NT2/D1 (cell line): ENCODE results near the gene TNS1.

Experiments used
- YY1 ChIP-seq: IDR thresholded peaks from 2 replicates; pipeline ENCODE4 v1.6.1; 2011; ENCODE audit not compliant: insufficient read length, insufficient read depth
- ZNF274 ChIP-seq: IDR thresholded peaks from 2 replicates; pipeline ENCODE4 v1.6.1; 2011; ENCODE audit warnings: mild to moderate bottlenecking, low read depth, low read length

DNA sequence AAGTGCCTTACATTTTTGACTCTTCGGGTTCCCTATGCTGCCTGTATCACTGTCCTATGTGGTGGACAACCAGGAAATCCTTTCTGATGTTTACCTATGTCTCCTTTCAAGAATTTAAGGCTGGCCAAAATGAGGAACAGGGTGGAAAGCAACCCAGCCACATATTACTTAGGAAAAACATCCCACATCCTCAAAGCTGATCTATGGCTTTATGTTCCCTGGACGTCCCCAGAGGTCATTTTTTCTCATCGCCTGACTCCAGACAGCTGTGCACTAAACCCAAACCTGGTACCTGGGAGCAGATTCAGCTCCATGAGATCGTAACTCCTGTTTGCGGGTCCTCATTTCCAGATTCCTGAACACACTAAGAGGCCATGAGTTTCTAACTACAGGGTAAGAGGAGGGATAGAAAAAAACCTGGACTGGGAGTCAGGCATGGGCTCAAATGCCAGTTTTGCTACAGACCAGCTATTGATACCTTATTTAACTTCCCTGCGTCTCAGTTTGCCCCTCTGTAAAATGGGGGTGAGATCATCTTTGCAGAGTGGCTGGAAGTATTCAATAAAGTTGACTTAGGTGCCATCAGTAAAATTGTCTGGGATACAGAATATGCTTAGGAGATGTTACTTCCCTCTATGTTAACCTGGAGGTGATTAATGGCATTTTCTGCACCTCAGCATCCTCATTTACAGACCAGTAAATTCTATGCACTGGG, 70.8 kb downstream of the TNS1 start:
- TF ChIP-seq YY1 (no peak), ZNF274 (no peak)
